ENCODE measurements around the gene SEC16A. TPM values are rescaled to one million over a fixed set of nuclear protein-coding genes. Genes with fewer than 3 reads are reported as not detected.

The SEC16A gene
- total and polyA plus RNA-seq, 5 donors from 2014 or later = 17.7 to 74.4 (median 21.3) TPM

DNA sequence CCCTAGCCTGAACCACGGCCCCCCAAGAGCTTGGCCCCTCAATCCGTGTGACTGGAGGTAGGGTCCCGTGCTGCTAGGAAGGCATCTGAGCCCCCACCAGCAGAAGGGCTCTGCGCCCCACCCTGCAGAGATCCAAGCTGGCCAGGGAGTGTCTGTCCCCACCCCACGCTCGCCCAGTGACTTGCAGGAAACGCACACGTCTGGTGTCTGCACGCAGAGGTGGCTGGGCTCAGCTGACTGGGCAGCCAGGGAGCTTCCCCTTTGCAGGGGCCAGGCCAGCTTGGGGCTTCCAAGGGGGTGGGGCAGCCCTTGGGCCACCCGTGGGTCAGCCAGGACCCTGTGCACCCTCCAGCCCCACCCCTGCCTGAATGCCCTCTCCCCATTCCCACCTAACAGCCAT is 38.7 kb upstream of the SEC16A start:
- no peak for DNase-seq
- Histone ChIP-seq H3K36me3 (ENCODE audit: control insufficient read depth, insufficient read depth, low read length) (peaks cover 20% of the 10 kb centered on the region), H3K9me3 (ENCODE audit: control insufficient read depth in 2 of 2, low read length in 2 of 2) (no peaks in the 10 kb centered on the region), H3K27me3 (ENCODE audit: control insufficient read depth, insufficient read depth, low read length) (no peaks in the 10 kb centered on the region), H3K4me1 (ENCODE audit: control insufficient read depth, insufficient read depth, low read length, poor library complexity, severe bottlenecking) (no peaks in the 10 kb centered on the region), H3K4me3 (ENCODE audit: low read depth, low read length) (no peak overlapping the region), H3K27ac (ENCODE audit: insufficient read depth, low read length, poor library complexity, severe bottlenecking) (no peak overlapping the region)
- no peaks in the 10 kb centered on the region for H3K9me3 Mint-ChIP-seq
- H3K4me1 Mint-ChIP-seq = peaks cover 0 to 1% (median 0%) of the 10 kb centered on the region in 4 donors
- H3K27ac Mint-ChIP-seq = no peak overlapping the region
- no peak for ATAC-seq (ENCODE audit: low read depth in 2 of 2)
- H3K4me3 Mint-ChIP-seq = no peak overlapping the region
- H3K36me3 Mint-ChIP-seq = no peaks in the 10 kb centered on the region
- no peaks in the 10 kb centered on the region for H3K27me3 Mint-ChIP-seq

DNA sequence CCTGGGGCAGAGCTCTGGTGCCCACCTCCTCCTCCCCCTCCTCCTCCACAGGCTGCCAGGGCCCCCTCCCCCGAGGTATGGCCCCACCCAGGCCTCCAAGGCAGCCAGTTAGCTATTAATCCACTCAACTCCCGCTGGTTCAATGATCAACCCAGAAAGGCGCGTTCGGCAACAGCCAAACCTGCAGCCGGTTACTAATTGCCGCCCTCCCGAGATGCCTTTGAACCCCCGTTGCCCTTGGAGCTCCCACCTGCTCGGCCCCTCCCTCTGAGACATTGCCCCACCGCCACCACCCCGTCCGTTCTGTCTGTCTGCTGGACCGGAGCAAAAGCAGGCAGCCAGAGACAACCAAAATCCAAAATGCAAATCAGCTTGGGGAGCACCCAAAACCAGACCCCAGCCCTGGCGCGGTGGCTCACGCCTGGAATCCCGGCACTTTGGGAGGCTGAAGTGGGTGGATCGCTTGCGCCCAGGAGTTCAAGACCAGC is 37.3 kb upstream of the SEC16A start:
- no peak overlapping the region for H3K4me3 Mint-ChIP-seq
- Histone ChIP-seq H3K4me1 (ENCODE audit: control insufficient read depth, insufficient read depth, low read length, poor library complexity, severe bottlenecking) (no peaks in the 10 kb centered on the region), H3K4me3 (ENCODE audit: low read depth, low read length) (no peak overlapping the region), H3K9me3 (ENCODE audit: control insufficient read depth in 2 of 2, low read length in 2 of 2) (no peaks in the 10 kb centered on the region), H3K27ac (ENCODE audit: insufficient read depth, low read length, poor library complexity, severe bottlenecking) (no peak overlapping the region), H3K27me3 (ENCODE audit: control insufficient read depth, insufficient read depth, low read length) (no peaks in the 10 kb centered on the region), H3K36me3 (ENCODE audit: control insufficient read depth, insufficient read depth, low read length) (peaks cover 28% of the 10 kb centered on the region)
- H3K9me3 Mint-ChIP-seq = no peaks in the 10 kb centered on the region
- H3K36me3 Mint-ChIP-seq = no peaks in the 10 kb centered on the region
- DNase-seq = no peak
- no peaks in the 10 kb centered on the region for H3K27me3 Mint-ChIP-seq
- ATAC-seq (ENCODE audit: low read depth in 2 of 2) = no peak
- H3K27ac Mint-ChIP-seq = no peak overlapping the region
- no peaks in the 10 kb centered on the region for H3K4me1 Mint-ChIP-seq

DNA sequence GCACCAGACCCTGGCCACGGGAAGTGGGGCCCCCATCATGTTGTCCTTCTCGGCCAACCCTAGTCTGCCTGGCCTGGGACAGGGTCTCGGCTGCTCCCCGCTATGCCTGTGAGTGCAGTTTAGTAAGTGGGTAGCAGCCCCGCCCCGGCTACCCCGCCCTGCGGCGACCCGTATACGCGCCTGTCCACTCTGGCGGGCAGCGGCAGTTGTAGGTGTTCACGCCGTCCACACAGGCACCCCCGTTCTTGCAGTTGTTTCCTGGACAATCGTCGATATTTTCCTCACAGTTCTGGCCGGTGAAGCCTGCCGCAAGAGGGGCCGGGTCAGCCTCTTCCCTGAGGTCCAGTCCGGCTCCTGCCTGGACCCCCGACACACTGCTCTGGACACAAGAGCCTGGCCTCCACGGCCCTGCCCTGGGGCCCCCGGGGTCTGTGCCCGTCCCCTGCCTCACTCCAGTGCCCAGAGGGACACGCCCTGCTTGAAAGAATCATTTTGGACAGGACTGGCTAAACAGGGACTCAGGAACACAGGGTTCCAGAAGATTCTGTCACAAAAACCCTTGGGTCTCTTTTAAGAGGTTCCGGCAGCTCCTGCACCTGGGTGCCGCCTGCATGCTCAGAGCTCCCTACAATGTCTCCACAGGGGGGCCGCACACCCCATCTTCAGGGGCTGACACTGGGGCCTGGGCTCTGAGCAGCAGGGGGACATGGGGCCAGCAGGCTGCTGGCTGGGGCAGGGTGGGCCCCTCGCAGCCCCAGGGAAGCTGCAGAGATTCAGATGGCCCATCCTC is 36.6 kb upstream of the SEC16A start:
- Mint-ChIP-seq H3K9me3 (no peaks in the 10 kb centered on the region), H3K27me3 (no peaks in the 10 kb centered on the region), H3K4me3 (no peak overlapping the region), H3K36me3 (no peaks in the 10 kb centered on the region), H3K4me1 (no peaks in the 10 kb centered on the region), H3K27ac (no peak overlapping the region)
- Histone ChIP-seq H3K4me3 (ENCODE audit: low read depth, low read length) (no peak overlapping the region), H3K27me3 (ENCODE audit: control insufficient read depth, insufficient read depth, low read length) (no peaks in the 10 kb centered on the region), H3K36me3 (ENCODE audit: control insufficient read depth, insufficient read depth, low read length) (peaks cover 34% of the 10 kb centered on the region), H3K9me3 (ENCODE audit: control insufficient read depth in 2 of 2, low read length in 2 of 2) (no peaks in the 10 kb centered on the region), H3K4me1 (ENCODE audit: control insufficient read depth, insufficient read depth, low read length, poor library complexity, severe bottlenecking) (no peaks in the 10 kb centered on the region), H3K27ac (ENCODE audit: insufficient read depth, low read length, poor library complexity, severe bottlenecking) (no peak overlapping the region)
- ATAC-seq (ENCODE audit: low read depth in 2 of 2) (no peak), DNase-seq (no peak)

DNA sequence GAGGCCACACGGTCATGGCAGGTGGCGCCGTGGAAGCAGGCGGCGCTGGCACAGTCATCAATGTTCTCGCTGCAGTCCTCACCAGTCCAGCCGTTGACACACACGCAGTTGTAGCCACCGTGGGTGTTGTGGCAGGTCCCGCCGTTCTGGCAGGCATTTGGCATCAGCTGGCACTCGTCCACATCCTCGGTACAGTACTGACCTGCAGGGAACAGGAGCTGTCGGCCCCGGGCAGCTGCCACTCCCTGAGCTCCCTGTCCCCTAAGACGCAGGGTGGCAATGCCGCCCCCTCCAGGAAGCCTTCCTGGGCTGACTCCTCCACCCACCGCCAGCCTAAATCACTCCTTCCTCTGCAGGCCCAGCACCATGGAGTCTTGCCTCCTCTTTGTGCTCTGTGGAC is 35.8 kb upstream of the SEC16A start:
- Histone ChIP-seq H3K4me1 (ENCODE audit: control insufficient read depth, insufficient read depth, low read length, poor library complexity, severe bottlenecking) (no peaks in the 10 kb centered on the region), H3K27ac (ENCODE audit: insufficient read depth, low read length, poor library complexity, severe bottlenecking) (no peak overlapping the region), H3K27me3 (ENCODE audit: control insufficient read depth, insufficient read depth, low read length) (no peaks in the 10 kb centered on the region), H3K4me3 (ENCODE audit: low read depth, low read length) (no peak overlapping the region), H3K9me3 (ENCODE audit: control insufficient read depth in 2 of 2, low read length in 2 of 2) (no peaks in the 10 kb centered on the region), H3K36me3 (ENCODE audit: control insufficient read depth, insufficient read depth, low read length) (peaks cover 36% of the 10 kb centered on the region)
- DNase-seq (no peak), ATAC-seq (ENCODE audit: low read depth in 2 of 2) (no peak)
- H3K9me3 Mint-ChIP-seq = no peaks in the 10 kb centered on the region
- no peaks in the 10 kb centered on the region for H3K36me3 Mint-ChIP-seq
- no peaks in the 10 kb centered on the region for H3K27me3 Mint-ChIP-seq
- no peak overlapping the region for H3K4me3 Mint-ChIP-seq
- H3K27ac Mint-ChIP-seq = peak overlapping the region in 1 of 3 donors; percentile 83
- H3K4me1 Mint-ChIP-seq = no peaks in the 10 kb centered on the region

DNA sequence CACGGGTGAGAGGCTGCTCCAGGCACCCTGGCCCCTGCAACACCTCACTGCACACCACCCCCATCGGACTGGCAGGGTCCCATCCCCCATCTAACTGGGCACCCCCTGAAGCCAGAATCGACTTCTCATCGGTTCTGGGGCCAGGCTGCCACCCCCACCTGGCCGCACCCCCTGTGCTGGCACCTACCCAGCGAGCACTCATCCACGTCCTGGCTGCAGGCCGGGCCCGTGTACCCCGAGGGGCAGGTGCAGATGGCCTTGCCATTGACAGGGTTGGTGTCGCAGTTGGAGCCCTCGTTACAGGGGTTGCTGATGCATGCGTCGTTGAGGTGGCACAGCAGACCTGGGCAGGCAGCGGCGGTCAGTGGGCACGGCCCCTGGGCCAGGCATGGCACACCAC is 35.1 kb upstream of the SEC16A start:
- H3K4me1 Mint-ChIP-seq = no peaks in the 10 kb centered on the region
- no peaks in the 10 kb centered on the region for H3K36me3 Mint-ChIP-seq
- no peaks in the 10 kb centered on the region for H3K4me1 ChIP-seq (ENCODE audit: control insufficient read depth, insufficient read depth, low read length, poor library complexity, severe bottlenecking)
- DNase-seq (no peak), ATAC-seq (ENCODE audit: low read depth in 2 of 2) (no peak)
- H3K27me3 ChIP-seq (ENCODE audit: control insufficient read depth, insufficient read depth, low read length) = no peaks in the 10 kb centered on the region
- peaks cover 41% of the 10 kb centered on the region for H3K36me3 ChIP-seq (ENCODE audit: control insufficient read depth, insufficient read depth, low read length)
- H3K4me3 ChIP-seq (ENCODE audit: low read depth, low read length) = no peak overlapping the region
- H3K27me3 Mint-ChIP-seq = no peaks in the 10 kb centered on the region
- no peak overlapping the region for H3K27ac Mint-ChIP-seq
- H3K27ac ChIP-seq (ENCODE audit: insufficient read depth, low read length, poor library complexity, severe bottlenecking) = no peak overlapping the region
- H3K4me3 Mint-ChIP-seq = no peak overlapping the region
- H3K9me3 ChIP-seq (ENCODE audit: control insufficient read depth in 2 of 2, low read length in 2 of 2) = no peaks in the 10 kb centered on the region
- no peaks in the 10 kb centered on the region for H3K9me3 Mint-ChIP-seq

DNA sequence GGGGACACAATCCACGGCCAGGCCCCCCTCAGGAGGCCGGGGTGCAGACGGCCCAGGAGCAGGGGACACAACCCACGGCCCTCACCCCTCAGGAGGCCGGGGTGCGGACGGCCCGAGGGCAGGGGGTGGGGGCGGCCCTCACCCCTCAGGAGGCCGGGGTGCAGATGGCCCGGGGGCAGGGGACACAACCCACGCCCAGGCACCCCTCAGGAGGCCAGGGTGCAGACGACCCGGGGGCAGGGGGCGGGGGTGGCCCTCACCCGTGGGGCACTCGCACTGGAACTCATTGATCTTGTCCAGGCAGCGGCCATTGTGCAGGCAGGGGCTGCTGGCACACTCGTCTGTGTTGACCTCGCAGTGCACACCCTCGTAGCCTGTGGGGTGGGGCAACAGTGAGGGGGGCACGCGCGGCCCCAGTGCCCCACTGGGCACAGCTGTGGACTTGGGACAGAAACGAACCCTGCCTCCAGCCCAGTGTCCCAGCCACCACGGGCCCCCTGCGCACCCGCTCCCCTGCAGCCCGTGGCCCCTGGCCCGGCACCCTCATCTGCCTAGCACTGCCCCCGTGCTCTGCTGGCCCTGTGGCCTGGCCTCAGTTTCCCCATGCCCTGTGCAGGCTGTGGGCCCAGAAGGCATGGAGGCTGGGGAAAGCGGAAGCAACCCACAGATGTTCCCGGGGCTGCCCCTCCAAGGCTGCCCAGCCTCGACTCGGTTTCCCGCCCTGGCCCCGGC is 34.3 kb upstream of the SEC16A start:
- Histone ChIP-seq H3K27ac (ENCODE audit: insufficient read depth, low read length, poor library complexity, severe bottlenecking) (no peak overlapping the region), H3K4me3 (ENCODE audit: low read depth, low read length) (no peak overlapping the region), H3K4me1 (ENCODE audit: control insufficient read depth, insufficient read depth, low read length, poor library complexity, severe bottlenecking) (no peaks in the 10 kb centered on the region), H3K9me3 (ENCODE audit: control insufficient read depth in 2 of 2, low read length in 2 of 2) (no peaks in the 10 kb centered on the region), H3K27me3 (ENCODE audit: control insufficient read depth, insufficient read depth, low read length) (no peaks in the 10 kb centered on the region), H3K36me3 (ENCODE audit: control insufficient read depth, insufficient read depth, low read length) (peaks cover 41% of the 10 kb centered on the region)
- H3K4me1 Mint-ChIP-seq = no peaks in the 10 kb centered on the region
- DNase-seq = no peak
- no peaks in the 10 kb centered on the region for H3K36me3 Mint-ChIP-seq
- H3K27me3 Mint-ChIP-seq = no peaks in the 10 kb centered on the region
- no peak overlapping the region for H3K4me3 Mint-ChIP-seq
- ATAC-seq (ENCODE audit: low read depth in 2 of 2) = no peak
- no peak overlapping the region for H3K27ac Mint-ChIP-seq
- no peaks in the 10 kb centered on the region for H3K9me3 Mint-ChIP-seq

DNA sequence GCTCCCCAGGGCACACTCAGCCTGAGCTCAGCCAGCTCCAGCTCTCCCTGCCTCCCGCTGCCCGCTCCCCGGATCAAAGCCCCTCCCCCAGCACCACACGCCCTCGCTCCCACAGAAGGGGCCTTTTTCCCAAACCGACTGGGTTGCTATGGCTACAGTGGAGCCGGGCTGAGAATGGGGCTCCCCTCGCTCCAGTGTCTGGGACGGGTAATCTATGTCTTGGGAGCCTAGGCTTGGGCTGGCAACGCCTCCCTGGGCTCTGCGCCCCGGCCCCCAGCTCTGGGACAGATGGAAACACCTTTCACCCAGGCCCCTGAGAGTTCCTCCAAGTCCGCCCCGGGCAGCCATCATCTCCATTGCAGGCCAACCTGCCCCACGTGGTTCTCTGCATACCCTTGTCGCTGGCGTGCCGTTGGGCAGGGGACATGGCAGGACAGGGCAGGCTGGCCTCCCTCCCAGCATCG is 33.4 kb upstream of the SEC16A start:
- DNase-seq (no peak), ATAC-seq (ENCODE audit: low read depth in 2 of 2) (no peak)
- Histone ChIP-seq H3K4me3 (ENCODE audit: low read depth, low read length) (no peak overlapping the region), H3K36me3 (ENCODE audit: control insufficient read depth, insufficient read depth, low read length) (peaks cover 46% of the 10 kb centered on the region), H3K9me3 (ENCODE audit: control insufficient read depth in 2 of 2, low read length in 2 of 2) (no peaks in the 10 kb centered on the region), H3K4me1 (ENCODE audit: control insufficient read depth, insufficient read depth, low read length, poor library complexity, severe bottlenecking) (no peaks in the 10 kb centered on the region), H3K27ac (ENCODE audit: insufficient read depth, low read length, poor library complexity, severe bottlenecking) (no peak overlapping the region), H3K27me3 (ENCODE audit: control insufficient read depth, insufficient read depth, low read length) (no peaks in the 10 kb centered on the region)
- no peaks in the 10 kb centered on the region for H3K36me3 Mint-ChIP-seq
- no peak overlapping the region for H3K4me3 Mint-ChIP-seq
- no peaks in the 10 kb centered on the region for H3K27me3 Mint-ChIP-seq
- no peak overlapping the region for H3K27ac Mint-ChIP-seq
- H3K4me1 Mint-ChIP-seq = no peaks in the 10 kb centered on the region
- no peaks in the 10 kb centered on the region for H3K9me3 Mint-ChIP-seq

All from CD4-positive, CD25-positive, alpha-beta regulatory T cell (primary cell).